ENCODE results near the gene TNIK. TPM values are rescaled to one million over a fixed set of nuclear protein-coding genes. Genes with fewer than 3 reads are reported as not detected.
"Not testable (repeated sequence)": the region's sequence is repeated elsewhere in the genome, so short reads cannot be mapped to it uniquely, and the experiment has no call there.

TNIK gene
- total RNA-seq, 1 experiment from 2014 or later = 10.4 TPM

DNA sequence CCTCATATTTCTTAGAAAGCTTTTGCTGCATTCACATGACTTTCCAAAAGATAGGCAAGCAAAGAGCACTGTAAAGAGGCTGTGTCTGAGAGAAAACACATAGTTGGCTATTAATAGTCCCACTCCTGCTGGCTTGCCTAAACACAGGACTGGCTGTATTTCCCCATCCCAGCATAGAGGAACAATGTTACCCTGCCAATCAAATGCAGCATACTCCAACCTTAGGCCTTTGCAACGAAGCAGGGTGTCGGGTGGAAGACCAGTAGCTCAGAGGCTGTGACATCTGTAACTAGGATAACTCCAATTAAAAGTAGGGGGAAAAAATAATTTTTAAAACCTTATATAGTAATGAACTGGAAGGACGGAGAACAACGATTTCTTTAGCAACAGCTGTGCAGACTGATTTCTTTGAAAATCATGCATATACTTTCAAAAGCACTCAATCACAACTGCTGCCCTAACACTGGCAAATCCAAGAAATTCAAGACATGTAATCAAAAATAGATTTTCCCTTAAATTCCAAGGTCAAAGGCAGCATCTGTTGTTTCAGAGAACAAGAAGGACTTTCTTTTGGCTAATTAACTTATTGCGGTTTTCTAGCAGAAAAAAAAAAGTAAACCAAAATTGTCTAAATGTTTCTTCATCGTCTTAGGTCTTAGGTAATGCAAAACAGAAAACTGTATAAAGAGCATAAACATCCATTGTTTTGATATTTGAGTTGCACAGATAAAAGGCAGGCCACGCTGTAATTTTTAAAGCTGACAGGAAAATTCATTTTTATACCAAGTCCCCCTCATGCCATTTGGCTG is 139.3 kb downstream of the TNIK start:
- in situ Hi-C loops (cut with HindIII; ENCODE audit: low pct_unique_long_range_greater_than_20kb, low sequenced_read_pairs) = no loop called here
- peak; percentile 93 for DNase-seq (ENCODE audit: low read depth, low spot score)

DNA sequence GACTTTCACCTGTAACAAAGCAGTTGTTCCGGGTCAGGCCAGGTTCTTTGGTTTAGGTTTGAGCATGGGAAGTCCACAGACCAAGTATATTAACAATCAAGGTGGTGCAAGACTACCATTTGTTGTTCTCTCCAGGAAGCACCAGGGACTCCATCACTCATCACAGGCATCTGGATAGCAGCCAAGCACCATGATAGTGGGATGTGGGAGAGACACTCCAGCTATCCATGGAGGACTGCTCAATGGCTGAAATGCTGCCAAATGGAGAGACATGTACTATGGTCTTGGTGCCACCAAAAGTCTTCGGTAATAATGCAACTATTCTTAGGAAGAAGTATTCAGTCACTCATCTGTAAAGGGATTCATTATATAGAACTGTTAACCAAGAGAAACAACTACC is 143.0 kb downstream of the TNIK start:
- no peak for DNase-seq (ENCODE audit: low read depth, low spot score)
- in situ Hi-C loops (cut with HindIII; ENCODE audit: low pct_unique_long_range_greater_than_20kb, low sequenced_read_pairs) = no loop called here

DNA sequence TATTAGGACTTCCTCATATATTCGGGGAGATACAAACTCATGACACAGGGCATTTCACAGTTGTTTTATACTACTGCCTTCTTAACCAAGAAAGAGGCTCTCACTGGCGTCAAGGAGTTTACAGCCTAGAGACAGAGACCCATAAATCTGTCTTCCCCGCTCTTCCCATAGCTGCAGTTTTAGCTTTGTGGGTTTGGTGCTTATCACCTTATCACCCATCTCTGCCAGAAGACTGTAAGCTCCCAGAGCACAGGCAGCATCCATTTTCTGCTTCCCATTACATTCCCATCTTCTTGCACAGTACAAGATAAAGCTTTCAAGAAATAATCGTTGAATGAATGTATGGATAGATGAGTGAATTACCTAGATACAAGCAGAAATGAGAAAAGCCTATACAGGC is 144.3 kb downstream of the TNIK start:
- DNase-seq (ENCODE audit: low read depth, low spot score) = no peak
- in situ Hi-C loops (cut with HindIII; ENCODE audit: low pct_unique_long_range_greater_than_20kb, low sequenced_read_pairs) = no loop called here

GRCh38 chr3:171315101-171315500 is 145.1 kb downstream of the TNIK start:
- in situ Hi-C loops (cut with HindIII; ENCODE audit: low pct_unique_long_range_greater_than_20kb, low sequenced_read_pairs) = no loop called here
- DNase-seq (ENCODE audit: low read depth, low spot score) = no peak

DNA sequence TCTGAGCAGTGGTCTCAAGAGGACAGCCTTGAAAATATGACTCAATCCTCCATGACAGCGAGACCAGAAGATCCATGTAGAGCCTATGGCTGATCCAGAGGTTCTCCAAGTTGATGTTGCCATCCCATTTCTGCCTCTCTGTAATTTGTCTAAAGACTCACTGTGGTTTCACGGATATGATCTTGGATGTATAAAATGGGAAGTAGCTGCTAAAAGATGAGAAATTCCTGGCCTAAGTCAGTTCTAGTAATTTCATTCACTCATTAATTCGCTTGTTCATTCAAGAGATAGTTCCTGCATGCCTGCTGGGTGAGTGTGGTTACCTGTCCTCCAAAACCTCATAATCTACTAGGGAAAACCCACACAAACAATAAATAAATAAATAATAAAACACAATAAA is 145.9 kb downstream of the TNIK start:
- in situ Hi-C loops (cut with HindIII; ENCODE audit: low pct_unique_long_range_greater_than_20kb, low sequenced_read_pairs) = no loop called here

DNA sequence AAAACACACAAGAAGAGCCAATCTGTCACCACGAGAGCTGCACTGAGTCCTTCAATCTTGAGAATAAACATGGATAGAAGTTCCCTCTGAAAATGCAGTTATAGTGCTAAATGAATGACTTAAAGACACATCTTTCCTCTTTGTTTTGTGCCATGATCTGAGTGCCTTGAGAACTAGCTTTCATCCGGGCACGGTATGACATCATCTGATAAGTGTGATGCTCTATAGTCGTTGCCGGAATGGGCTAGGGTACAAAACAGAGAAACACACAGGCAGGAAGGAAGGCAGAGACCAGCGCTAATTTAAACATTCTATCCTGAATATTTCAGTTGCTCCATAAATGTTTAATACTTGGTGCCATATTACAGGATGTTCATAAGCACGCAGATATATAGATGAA is 146.5 kb downstream of the TNIK start:
- no peak for DNase-seq (ENCODE audit: low read depth, low spot score)
- in situ Hi-C loops (cut with HindIII; ENCODE audit: low pct_unique_long_range_greater_than_20kb, low sequenced_read_pairs) = no loop called here

More for the DNA sequence above, 145.9 kb downstream of the TNIK start:
- DNase-seq (ENCODE audit: low read depth, low spot score) = no peak

GRCh38 chr3:171312741-171313140 is 147.5 kb downstream of the TNIK start:
- in situ Hi-C loops (cut with HindIII; ENCODE audit: low pct_unique_long_range_greater_than_20kb, low sequenced_read_pairs) = no loop called here
- DNase-seq (ENCODE audit: low read depth, low spot score) = no peak

DNA sequence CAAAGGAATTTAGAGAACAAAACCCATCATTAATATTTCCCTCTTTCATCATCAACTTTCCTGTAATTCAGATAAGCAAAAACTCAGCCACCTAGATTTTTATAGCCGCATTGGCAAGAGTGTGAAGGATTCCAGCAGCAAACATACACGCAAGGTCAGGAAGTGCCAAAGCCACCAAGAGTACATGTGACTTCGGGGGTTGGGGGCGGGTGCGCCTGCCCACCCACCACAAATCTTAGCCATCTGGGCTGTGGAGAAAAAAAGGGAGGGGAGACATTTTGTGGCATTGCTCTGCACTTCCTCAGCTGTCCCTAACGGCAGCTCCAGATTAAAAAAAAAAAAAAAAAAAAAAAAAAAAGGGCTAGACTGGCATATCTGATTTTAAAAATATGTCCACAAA is 148.4 kb downstream of the TNIK start:
- DNase-seq (ENCODE audit: low read depth, low spot score) = no peak
- in situ Hi-C loops (cut with HindIII; ENCODE audit: low pct_unique_long_range_greater_than_20kb, low sequenced_read_pairs) = no loop called here

- in situ Hi-C loops (cut with HindIII; ENCODE audit: low pct_unique_long_range_greater_than_20kb, low sequenced_read_pairs) = no loop called here
- DNase-seq (ENCODE audit: low read depth, low spot score) = no peak
Measured at GRCh38 chr3:171309906-171310359, 150.3 kb downstream of the TNIK start.

GRCh38 chr3:171307988-171308387 is 152.2 kb downstream of the TNIK start:
- no peak for DNase-seq (ENCODE audit: low read depth, low spot score)
- in situ Hi-C loops (cut with HindIII; ENCODE audit: low pct_unique_long_range_greater_than_20kb, low sequenced_read_pairs) = no loop called here

GRCh38 chr3:171307046-171307585 is 153.1 kb downstream of the TNIK start:
- in situ Hi-C loops (cut with HindIII; ENCODE audit: low pct_unique_long_range_greater_than_20kb, low sequenced_read_pairs) = no loop called here
- DNase-seq (ENCODE audit: low read depth, low spot score) = no peak

- peak; percentile 24 for DNase-seq (ENCODE audit: low read depth, low spot score)
- in situ Hi-C loops (cut with HindIII; ENCODE audit: low pct_unique_long_range_greater_than_20kb, low sequenced_read_pairs) = no loop called here
Measured at GRCh38 chr3:171306631-171307030, 153.6 kb downstream of the TNIK start.

GRCh38 chr3:171305823-171306222 is 154.4 kb downstream of the TNIK start:
- DNase-seq (ENCODE audit: low read depth, low spot score); in situ Hi-C loops (cut with HindIII; ENCODE audit: low pct_unique_long_range_greater_than_20kb, low sequenced_read_pairs): not testable (repeated sequence)

DNA sequence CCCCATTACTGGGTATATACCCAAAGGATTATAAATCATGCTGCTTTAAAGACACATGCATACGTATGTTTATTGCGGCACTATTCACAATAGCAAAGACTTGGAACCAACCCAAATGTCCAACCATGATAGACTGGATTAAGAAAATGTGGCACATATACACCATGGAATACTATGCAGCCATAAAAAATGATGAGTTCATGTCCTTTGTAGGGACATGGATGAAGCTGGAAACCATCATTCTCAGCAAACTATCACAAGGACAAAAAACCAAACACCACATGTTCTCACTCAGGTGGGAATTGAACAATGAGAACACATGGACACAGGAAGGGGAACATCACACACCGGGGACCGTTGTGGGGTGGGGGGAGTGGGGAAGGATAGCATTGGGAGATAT is 155.7 kb downstream of the TNIK start:
- in situ Hi-C loops (cut with HindIII; ENCODE audit: low pct_unique_long_range_greater_than_20kb, low sequenced_read_pairs); DNase-seq (ENCODE audit: low read depth, low spot score): not testable (repeated sequence)

- DNase-seq (ENCODE audit: low read depth, low spot score); in situ Hi-C loops (cut with HindIII; ENCODE audit: low pct_unique_long_range_greater_than_20kb, low sequenced_read_pairs): not testable (repeated sequence)
Measured at GRCh38 chr3:171304017-171304416, 156.2 kb downstream of the TNIK start.

DNA sequence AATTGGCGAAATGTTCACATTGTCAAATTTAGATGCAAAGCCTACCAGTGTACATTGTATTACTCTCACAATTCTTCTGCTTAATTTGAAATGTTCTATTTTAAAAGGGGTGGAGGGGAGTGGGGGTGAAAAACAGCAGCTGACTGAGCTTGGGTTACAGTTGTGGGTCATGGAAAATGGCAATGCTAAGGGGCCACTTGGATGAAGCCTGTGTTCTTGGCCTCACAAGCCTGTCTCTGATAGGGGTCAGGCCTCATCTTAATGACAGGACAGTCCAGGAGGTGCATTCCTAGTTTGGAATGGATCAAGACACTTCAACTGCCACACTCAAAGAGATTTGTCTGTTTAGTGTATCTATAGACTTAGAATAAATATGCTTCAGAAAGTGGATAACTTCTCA is 158.2 kb downstream of the TNIK start:
- DNase-seq (ENCODE audit: low read depth, low spot score) = no peak
- in situ Hi-C loops (cut with HindIII; ENCODE audit: low pct_unique_long_range_greater_than_20kb, low sequenced_read_pairs) = no loop called here

- no peak for DNase-seq (ENCODE audit: low read depth, low spot score)
- in situ Hi-C loops (cut with HindIII; ENCODE audit: low pct_unique_long_range_greater_than_20kb, low sequenced_read_pairs) = no loop called here
Measured at GRCh38 chr3:171301002-171301401, 159.2 kb downstream of the TNIK start.

- no peak for DNase-seq (ENCODE audit: low read depth, low spot score)
- in situ Hi-C loops (cut with HindIII; ENCODE audit: low pct_unique_long_range_greater_than_20kb, low sequenced_read_pairs) = no loop called here
Measured at GRCh38 chr3:171297951-171298350, 162.3 kb downstream of the TNIK start.

DNA sequence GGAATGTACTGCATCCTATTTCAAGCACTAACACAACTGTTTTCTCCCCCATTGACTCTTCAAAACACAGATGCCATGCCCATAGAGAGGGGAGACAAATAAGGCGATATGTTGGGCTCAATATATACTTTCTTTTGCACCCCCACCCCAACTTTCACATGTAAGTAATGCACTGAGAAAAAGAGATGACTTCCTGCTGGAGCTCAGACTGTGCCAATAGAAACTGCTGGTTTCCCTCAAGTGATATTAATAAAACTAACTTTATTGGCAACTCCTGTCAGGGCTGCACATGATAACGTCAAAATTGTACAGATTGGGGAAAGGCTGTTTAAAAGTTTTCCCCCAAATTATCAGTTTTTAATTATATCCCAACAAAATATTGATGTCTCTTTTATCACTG is 163.0 kb downstream of the TNIK start:
- in situ Hi-C loops (cut with HindIII; ENCODE audit: low pct_unique_long_range_greater_than_20kb, low sequenced_read_pairs) = no loop called here
- no peak for DNase-seq (ENCODE audit: low read depth, low spot score)
